ENCODE measurements around the gene TMEM121B.
"Not testable (repeated sequence)": the region's sequence is repeated elsewhere in the genome, so short reads cannot be mapped to it uniquely, and the experiment has no call there.

TMEM121B gene

DNA sequence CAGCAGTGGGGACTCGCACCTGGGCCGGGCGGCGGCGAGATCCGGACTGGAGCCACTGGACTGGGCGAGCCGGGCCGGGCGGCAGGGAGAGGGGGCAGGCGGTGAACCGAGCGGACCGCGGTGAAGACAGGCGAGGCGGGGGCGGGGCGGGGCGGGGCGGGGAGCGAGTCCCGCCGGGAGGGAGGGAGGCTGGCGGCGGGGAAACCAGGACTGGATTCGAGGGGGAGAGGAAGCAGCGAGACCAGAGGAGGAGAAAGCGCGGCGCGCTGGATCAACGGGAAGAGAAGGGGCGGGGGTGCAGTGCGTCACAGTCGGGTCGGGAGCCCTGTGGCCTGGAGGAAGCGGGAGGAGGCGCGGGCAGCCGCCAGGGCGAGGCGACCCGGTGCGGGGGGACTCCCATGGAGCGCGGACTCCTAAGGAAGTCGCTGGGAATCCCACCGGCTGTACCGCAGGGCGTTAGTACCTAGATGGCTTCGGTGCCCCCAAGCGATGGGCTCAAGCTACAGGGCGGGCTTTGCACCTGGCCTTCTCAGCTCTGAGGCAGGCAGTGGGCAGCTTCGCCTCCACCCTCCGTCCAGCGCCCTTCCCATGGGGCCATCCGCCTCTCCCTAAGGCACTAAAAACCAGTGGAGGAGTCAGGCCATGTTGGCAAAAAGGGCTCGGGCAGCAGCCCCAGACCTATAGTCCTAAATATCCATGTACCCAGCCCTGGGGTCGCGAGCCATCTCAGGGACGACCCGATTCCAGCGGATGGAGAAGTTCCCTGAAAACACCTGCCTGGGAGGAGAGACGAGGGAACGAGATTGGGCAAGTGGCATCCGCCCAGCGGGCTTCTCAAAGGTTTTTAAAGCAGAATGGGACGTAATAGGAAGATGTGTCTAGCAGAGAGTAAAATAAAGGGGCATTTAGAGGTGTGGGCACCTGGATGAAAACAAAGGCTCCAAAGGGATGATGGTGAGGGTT lies at the start of gene TMEM121B:
TMEM121B (minus strand) TSS at position 128 of the 963 bp plus-strand sequence. CDS start 233 bp downstream, outside the sequence.
- in situ Hi-C loops (cut with MboI; ENCODE audit: low sequenced_read_pairs), result no loop called here

DNA sequence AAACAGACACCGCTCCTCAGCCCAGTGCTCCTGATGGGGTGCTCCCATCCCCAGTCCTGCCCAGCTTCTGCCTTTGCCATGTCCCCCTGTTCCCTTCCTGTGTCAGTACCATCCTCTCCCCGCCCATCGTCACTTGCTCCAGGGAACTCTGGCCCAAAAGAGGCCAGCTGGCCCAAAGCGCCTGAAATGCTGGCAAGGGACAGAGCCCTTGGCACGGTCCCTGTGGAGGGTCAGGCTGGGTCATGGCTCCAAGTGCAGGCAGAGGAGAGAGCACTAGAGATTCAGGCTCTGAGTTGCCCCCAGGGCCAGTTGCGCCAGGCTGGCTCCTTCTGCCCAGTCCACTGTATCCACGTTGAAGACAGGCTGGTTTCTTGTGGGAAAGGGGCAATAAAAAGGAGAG lies 46.3 kb upstream of the TMEM121B start:
- in situ Hi-C loops (cut with MboI; ENCODE audit: low sequenced_read_pairs), result no loop called here

DNA sequence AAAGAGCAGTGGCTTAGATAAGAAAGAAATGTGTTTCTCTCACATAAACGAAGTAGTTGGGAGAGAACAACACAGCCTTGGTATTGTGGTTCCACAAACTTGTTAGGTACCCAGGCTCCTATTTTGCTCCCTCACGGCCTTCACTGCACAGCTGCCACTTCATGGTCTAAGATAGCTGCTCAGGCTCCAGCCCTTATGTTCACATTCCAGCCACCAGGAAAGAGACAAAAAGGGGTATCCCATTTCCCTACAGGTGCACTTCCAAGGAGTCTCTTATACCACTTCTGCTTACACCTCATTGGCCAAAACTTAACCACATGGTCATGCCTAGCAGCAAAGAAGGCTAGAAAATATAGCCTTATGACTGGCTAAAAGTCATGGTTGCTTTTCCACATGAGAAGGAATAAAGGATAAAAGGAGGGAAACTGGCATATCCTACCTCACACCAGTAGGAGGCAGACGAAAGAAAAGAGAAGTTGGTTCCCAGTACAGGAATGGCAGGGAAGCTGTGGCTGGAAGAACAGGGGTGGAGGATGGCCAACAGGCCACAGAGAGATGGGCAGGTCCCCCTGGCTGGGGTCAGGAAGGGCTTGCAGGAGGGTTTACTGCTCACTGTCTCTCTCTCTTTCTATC lies 43.3 kb upstream of the TMEM121B start:
- in situ Hi-C loops (cut with MboI; ENCODE audit: low sequenced_read_pairs), result no loop called here

DNA sequence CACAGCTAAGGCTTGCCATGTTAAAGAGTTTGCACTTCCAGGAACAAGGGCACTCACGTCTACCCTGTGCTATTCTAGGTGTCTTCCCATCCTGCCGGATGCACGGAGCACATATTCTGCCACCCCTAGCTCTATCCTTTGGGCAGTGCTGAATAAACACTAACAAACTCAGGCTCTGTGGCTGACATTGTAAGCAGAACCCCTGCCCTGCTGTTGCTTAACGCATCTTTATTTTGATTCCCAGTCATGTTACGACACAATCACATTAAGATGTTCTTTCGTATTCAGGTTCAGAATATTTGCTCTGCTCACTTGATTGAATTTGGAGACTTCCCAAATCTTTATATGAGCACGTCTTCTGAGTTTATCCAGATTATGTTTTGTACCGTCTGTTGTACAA lies 41.6 kb upstream of the TMEM121B start:
- in situ Hi-C loops (cut with MboI; ENCODE audit: low sequenced_read_pairs), result no loop called here

DNA sequence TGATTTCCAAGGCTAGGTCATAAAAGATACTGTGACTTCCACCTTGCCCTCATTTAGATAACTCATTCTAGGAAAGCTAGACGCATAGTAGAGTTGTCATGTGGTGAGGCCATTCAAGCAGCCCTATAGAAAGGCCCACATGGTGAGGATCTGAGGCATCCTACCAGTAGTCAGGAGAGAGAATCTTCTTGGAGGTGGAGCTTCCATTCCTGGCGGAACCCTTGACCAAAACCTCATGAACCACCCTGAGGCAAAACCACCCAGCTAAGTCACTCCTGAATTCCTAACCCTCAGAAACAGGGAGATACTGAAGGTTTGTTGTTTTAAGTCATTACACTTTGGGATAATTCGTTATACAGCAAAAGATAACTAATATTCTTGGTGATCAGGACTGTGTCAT lies 40.8 kb upstream of the TMEM121B start:
- in situ Hi-C loops (cut with MboI; ENCODE audit: low sequenced_read_pairs), result no loop called here

DNA sequence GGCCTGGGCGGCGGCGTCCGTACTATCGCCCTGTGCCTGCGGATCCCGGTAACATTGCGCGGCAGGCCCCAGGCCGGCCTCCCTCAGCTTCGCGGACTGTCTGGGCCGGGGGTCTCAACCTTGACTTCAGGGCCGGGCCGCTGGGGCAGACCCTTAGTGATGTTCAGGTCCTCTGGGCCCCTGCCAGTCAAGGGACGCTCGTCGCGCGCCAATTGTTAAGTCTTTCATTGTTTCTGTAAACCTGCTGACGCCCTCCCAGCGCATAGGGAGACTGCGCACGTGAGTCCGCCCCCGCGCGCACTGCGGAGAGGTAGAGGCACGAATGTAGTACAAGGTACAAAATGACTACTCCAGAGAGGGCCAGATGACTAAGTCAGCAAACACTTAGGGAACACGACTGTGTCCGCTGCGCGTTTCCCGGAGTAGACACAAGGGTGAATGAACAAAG lies 38.4 kb upstream of the TMEM121B start:
- in situ Hi-C loops (cut with MboI; ENCODE audit: low sequenced_read_pairs), result no loop called here

DNA sequence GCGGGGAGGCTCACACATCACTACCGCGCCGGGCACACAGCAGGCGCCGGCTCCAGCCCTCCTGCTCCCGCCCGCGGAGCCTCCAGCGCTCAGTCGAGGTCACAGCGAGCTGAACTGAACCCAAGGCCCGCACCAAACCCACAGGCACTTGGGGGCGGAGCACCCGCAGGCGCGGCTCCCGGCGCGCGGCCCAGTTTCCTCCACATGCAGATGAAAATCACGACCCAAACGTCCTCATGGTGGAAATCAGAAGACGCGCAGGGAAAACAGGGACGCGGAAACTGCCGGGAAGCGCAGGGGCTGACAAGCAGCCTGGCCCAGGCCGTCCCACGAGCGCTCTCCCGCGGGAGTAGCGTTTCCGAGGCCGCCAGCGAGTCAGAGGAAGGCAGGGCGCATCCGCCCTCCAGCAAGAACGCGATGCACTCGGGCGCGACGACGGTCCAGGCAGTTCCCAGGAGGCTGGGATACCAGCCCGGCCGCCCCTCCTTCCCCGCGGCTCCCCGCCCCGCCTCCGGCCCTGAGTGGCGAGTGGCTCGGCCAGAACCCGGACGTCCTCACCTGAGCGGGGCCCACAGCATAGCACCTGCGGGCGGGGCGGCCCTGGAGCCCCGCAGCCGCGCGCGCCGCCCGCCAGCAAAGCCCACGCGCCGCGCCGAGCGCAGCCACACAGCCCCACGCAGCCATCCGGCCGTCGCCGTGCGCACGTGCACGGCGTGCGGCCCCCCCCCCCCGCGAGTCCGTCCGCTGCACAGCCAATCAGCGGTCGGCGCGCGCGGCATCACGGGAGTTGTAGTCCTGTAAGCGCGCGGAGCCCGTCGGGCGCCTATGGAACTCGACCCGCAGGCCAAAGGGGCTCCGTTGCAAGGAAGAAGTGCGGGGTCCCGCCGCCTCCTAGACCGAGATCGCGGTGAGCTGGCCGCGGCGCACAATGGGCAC lies 37.7 kb upstream of the TMEM121B start, which contains the start of gene HDHD5:
HDHD5 (minus strand) TSS at position 710 of the 936 bp plus-strand sequence; CDS start at position 684, 26 bp downstream.
- in situ Hi-C loops (cut with MboI; ENCODE audit: low sequenced_read_pairs), result no loop called here

DNA sequence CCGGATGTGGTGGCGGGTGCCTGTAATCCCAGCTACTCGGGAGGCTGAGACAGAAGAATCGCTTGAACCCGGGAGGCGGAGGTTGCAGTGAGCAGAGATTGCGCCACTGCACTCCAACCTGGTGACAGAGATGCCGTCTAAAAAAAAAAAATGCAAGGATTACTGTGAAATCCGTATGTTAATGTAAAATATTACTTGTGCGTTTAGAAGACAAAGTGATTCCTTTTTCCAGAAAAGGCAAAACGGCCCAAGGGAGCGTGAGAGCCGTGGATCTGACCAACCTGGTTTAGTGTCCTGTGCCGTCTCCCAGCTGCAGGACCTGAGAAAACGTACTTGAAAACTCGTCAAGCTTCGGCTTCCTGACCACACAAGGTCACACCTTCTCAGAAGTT lies 37.0 kb upstream of the TMEM121B start:
- in situ Hi-C loops (cut with MboI; ENCODE audit: low sequenced_read_pairs), result no loop called here

DNA sequence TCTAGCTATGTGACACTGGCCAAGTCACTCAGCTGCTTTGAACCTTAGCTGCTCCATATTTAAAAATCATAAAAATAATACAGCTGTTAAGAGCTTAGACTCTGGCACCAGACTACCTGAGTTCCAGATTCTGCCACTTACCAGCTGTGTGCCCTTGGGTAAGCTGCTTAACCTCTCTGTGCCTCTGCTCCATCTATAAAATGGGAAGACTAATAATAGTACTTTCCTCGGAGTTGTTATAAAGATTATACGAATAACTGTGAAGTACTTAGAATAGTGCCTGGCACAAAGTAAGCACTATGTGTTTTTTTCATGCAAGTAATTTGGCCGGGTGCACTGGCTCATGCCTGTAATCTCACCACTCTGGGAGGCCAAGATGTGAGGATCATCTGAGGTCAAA lies 36.6 kb upstream of the TMEM121B start:
- in situ Hi-C loops (cut with MboI; ENCODE audit: low sequenced_read_pairs), result no loop called here

DNA sequence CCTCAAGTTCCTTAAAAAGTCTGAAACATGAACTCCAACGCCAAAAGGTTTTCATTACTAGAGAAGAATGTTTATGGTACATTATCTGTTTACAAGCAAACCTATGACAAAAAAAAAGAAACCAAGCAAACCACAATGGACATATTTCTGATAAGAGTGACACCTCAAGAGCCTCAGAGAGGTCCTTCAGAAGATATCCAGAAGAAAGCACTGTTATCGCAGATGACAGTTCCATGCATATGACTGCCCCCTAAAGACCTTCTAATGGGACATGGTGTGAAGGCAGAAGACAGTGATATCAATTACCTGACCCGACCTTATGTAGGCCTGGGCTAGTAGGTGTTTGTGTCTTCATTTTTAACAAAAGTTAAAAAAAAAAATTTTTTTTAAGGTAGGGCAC lies 34.8 kb upstream of the TMEM121B start:
- in situ Hi-C loops (cut with MboI; ENCODE audit: low sequenced_read_pairs), result no loop called here

DNA sequence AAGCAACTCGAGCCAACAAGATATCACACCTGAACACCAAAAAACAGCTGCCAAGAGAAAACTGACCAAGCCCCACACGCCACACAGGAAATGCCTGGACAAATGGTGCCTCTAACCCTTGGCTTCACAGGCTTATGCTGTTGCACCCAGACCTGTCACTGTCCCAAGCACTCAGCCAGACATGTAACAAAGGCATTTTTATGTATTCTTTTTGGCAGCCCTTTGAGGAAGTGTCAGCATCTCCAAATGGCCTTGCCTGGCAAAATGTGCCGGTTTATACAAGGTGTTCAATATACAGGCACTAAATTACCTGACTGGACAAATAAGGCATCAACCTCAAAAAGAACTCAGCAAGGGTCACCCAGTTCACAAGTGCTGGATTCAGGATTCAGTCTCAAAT lies 31.8 kb upstream of the TMEM121B start:
- in situ Hi-C loops (cut with MboI; ENCODE audit: low sequenced_read_pairs), result no loop called here

DNA sequence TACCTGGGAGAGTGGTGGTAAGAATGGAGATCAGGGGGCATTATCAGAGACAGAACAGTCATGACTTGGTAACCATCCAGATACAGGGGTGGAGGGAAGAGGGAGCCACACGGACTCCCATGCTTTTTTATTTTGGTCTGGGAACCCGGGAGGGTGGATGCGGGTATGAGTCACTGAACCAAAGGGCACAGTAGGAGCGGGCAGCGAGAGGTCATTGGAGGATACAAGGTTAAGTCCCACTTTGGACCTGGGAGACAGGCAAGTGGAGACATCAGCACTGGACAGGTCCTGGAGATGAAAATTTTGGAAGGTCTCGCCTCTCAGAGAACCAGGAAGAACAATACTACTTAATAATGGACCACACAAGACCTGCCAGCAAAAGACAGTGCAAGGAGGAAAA lies 31.2 kb upstream of the TMEM121B start:
- in situ Hi-C loops (cut with MboI; ENCODE audit: low sequenced_read_pairs), result no loop called here

DNA sequence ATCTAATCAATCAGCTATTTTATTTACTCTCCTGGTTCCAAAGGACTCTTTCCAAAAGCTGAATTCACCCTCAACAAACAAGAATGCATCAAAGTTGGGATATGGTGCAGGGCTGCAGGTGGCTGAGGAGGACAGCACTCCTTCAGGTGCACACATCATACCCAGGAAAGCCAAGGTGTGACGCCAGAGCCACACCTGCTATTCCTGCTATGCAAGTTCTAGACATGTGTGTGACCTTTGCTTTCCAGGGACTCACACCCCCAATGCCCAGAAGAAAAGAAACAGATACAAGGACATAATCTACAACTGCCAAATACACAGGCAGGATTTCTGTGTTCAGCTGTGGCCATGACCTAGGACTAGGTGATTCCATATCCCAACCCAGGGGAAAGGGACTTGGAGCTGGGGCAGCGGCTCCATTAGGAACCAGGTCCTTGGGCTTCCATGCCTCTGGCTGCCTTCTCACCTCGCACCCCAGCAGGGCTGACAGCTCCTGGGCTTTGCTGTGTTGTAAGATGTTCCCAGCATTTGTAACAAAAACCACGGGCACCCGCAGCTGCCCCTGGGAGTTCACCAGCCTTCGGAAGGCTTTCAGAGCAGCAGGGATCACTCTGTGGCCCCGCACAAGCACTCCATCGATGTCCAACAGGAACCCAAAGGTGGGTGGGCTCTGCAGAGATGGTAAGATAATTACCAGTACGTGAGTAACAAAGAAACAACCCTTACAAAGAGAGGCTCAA lies 28.1 kb upstream of the TMEM121B start:
- in situ Hi-C loops (cut with MboI; ENCODE audit: low sequenced_read_pairs), result no loop called here

DNA sequence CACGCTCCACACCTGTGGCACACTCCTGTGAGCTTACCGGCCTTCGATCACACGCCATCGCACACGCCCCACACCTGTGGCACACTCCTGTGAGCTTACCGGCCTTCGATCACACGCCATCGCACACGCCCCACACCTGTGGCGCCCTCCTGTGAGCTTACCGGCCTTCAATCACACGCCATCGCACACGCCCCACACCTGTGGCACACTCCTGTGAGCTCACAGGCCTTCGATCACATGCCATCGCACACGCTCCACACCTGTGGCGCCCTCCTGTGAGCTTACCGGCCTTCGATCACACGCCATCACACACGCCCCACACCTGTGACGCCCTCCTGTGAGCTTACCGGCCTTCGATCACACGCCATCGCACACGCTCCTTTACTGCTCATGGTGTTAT lies 26.3 kb upstream of the TMEM121B start:
- in situ Hi-C loops (cut with MboI; ENCODE audit: low sequenced_read_pairs), result not testable (repeated sequence)

DNA sequence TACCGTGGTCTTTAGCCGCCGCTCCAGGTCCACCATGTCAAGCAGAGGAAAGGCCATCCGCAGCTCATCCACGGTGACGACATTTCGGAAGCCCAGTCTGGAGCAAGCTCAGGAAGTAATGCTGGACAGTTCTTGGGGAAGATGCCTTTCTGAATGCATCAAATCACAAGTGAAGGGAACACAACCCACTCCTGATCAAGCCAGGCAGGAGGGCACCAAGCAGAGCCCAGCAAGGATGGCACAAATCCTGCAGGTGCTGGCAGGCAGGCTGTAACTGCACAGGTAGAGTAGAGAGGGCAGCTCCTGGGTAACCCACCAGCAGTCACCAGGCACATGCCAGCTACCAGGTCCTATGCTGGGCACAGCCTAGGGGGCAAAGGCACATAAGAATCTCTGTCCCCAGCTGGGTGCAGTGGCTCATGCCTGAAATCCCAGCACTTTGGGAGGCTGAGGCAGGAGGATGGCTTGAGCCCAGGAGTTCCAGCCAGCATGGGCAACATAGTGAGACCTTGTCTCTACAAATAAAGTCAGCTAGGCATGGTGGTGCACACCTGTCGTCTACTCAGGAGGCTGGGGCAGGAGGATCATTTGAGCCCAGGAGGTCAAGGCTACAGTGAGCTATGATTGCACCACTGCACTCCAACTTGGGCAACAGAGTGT lies 24.0 kb upstream of the TMEM121B start:
- in situ Hi-C loops (cut with MboI; ENCODE audit: low sequenced_read_pairs), result no loop called here

DNA sequence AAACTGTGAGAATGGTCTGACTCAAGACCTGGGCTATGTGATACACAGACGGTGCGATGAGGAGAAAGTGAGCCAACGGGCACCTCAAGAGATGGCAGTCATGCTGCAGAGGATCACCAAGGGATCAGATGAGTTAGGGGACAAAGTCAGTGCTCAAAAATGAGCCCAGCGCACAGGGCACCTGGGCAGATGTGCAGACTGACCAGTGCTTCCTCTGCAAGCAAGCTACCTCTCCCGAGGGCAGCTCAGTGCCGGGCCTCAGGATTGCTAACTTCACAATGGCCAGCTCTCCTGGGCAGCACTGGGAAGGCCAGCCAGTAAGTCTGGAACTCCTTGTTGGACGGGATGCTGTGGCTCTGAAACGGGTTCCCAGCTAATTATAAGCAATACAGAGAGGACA lies 22.7 kb upstream of the TMEM121B start:
- in situ Hi-C loops (cut with MboI; ENCODE audit: low sequenced_read_pairs), result no loop called here

DNA sequence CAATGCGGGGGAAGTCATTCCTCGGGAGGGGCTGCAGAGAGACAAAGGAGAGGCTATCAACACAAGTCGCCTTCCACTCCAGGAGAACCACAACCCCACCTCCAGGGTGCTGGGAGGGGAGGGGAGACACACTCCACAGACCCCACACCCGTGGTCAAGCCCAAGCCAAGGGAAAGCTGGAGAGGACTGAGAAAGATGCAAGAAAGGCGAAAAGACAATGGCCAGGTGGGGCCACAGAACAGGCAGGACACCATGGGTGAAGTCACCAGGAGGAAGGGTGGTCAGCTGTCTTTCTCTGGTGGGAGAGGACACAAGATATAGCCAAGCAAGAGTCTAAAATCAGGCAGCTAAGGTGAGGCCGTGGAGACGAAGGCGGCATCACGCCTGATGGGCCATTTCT lies 21.9 kb upstream of the TMEM121B start:
- in situ Hi-C loops (cut with MboI; ENCODE audit: low sequenced_read_pairs), result no loop called here

DNA sequence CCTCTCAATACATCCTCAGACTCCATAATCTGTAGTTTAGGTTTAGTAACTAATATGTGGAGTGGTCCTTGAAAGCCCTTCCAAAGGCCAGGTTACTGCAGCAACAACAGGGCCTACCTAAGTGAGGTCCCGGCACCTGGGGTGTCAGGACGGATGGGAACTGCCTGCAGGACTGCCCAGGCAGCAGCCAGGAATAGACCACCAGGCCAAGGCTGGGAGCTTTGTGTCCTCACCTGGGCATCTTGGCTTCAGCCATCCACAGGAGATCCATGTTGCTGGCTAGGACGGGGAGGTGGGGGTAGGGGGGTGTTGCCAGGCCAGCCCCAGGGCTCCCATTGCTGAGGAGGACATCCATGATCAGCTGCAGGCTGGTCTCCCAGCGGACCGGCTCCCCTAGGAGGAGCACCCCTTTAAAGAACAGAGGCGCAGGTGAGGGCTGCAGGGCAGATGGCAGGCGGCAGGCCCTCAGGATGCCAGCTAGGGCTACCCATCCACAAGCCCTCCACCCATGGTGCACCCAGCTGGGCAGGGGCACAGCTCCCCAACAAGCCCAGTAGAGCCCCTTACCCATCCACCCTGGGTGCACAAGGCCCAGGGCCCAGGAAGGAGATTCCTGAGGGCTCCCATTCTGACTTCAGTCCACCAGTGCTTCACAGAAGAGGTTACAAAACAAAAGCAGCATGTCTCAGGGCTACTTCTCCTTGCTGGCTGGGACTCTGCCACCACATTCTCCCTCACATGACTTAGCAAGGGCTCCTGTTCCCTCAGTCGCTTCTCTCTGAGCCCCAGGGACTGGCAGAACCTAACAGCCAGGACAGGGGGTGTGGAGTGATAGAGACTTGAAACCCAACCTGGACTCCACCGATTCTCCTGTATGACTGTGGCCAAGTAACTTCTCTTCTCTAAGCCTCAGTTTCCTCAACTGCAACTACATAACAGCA lies 19.9 kb upstream of the TMEM121B start:
- in situ Hi-C loops (cut with MboI; ENCODE audit: low sequenced_read_pairs), result no loop called here

DNA sequence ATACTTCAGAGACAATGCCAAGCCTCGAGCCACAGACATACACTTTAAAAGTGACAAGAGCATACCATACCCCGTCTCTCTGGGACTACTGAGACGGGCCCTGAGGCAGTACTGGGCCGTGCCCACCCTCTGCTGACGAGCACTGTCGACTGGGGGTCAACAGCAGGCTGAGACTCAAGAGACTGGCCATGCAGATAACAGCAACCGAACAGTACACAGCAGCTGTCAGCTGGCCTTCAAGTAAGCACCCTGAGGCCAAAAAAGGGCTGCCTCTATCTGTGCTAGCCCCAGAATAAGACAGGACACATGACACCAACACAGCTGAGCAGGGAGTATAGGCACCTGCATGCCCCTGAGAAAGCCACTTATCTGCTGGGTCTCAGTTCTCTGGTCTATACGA lies 18.9 kb upstream of the TMEM121B start:
- in situ Hi-C loops (cut with MboI; ENCODE audit: low sequenced_read_pairs), result no loop called here
